Measurements from ENCODE around the gene GAB2. TPM values are rescaled to one million over a fixed set of nuclear protein-coding genes. Genes with fewer than 3 reads are reported as not detected.

GAB2 gene
- total RNA-seq, 2 experiments from 2014 or later, result 1.4 to 1.8 TPM

- peaks cover 26% of the 10 kb centered on the region for H3K4me1 Mint-ChIP-seq (ENCODE audit: low read depth)
- TF ChIP-seq, protein P1, sequence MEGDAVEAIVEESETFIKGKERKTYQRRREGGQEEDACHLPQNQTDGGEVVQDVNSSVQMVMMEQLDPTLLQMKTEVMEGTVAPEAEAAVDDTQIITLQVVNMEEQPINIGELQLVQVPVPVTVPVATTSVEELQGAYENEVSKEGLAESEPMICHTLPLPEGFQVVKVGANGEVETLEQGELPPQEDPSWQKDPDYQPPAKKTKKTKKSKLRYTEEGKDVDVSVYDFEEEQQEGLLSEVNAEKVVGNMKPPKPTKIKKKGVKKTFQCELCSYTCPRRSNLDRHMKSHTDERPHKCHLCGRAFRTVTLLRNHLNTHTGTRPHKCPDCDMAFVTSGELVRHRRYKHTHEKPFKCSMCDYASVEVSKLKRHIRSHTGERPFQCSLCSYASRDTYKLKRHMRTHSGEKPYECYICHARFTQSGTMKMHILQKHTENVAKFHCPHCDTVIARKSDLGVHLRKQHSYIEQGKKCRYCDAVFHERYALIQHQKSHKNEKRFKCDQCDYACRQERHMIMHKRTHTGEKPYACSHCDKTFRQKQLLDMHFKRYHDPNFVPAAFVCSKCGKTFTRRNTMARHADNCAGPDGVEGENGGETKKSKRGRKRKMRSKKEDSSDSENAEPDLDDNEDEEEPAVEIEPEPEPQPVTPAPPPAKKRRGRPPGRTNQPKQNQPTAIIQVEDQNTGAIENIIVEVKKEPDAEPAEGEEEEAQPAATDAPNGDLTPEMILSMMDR (IDR thresholded peaks at IDR 0.05), result no peak
- no peaks in the 10 kb centered on the region for H3K9me3 Mint-ChIP-seq
- intact Hi-C loops (cut with micrococcal nuclease), result loop anchor here (10.0 kb wide), 1 partner anchor 195 kb away; no protein-coding TSS in a partner anchor
- CTCF ChIA-PET, result interaction anchor here (0.7 to 7.1 kb wide), 9 partner anchors 10 to 340 kb away, joined by 3 to 94 read pairs (median 6); partner anchors contain the start of genes ALG8, NARS2 and NDUFC2
- H3K4me3 Mint-ChIP-seq, result no peak overlapping the region
- POLR2A ChIA-PET, result interaction anchor here (0.9 kb wide), 1 partner anchor 162 kb away, joined by 4 read pairs; no protein-coding TSS in a partner anchor
- ATAC-seq, result no peak
- no peak for DNase-seq
- no peaks in the 10 kb centered on the region for H3K36me3 Mint-ChIP-seq (ENCODE audit: low read depth)
- no peak overlapping the region for H3K27ac Mint-ChIP-seq
- H3K27me3 Mint-ChIP-seq, result peaks cover 31% of the 10 kb centered on the region
These were observed 1.7 kb upstream of the GAB2 start for GRCh38 chr11:78419327-78419726.

GRCh38 chr11:78418584-78419211 is 1.1 kb upstream of the GAB2 start:
- DNase-seq, result no peak
- intact Hi-C loops (cut with micrococcal nuclease), result loop anchor here (10.0 kb wide), 1 partner anchor 194 kb away; no protein-coding TSS in a partner anchor

DNA sequence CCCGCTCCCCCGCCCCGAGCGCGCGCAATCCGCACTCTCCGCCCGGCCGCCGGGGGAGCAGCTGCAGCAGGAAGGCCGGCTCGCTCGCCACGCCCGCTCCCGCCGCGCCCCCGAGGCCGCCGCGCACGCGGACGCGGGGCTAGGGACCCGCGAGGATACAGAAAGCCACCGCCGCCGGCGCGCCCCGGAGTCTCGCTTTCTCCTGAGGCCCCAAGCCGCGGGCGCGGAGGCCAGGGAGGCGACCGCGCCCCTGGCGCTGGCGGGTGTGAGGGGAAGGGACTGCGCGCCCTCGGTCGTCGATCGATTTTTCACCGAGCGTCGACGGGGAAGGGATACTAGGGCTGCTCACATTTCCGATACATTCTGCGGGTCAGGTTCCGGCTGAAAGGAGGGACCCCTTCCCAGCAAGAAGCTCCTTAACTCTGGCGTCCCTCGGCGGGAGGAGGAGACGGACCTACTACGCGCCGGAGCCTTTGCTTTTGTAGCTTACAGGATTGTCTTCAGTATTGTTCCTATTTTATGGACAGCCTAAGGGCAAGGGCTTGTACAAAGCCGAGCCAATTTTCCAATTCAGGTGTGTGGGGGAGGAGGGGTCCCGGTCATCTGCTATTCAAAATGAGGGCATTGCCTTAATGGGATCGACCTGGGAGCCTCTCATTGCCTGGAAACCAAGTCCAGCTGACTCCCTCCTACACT is 416 bp upstream of the GAB2 start:
- ChIA-PET POLR2A (interaction anchor here (0.6 to 2.5 kb wide), 7 partner anchors 33 to 400 kb away, joined by 3 to 8 read pairs (median 3); partner anchors contain the start of gene USP35), CTCF (interaction anchor here (0.6 to 7.1 kb wide), 12 partner anchors 11 to 338 kb away, joined by 3 to 94 read pairs (median 4); partner anchors contain the start of genes ALG8 and NDUFC2)
- intact Hi-C loops (cut with micrococcal nuclease), result loop anchor here (2.0 to 10.0 kb wide), 2 partner anchors 147 to 193 kb away; no protein-coding TSS in a partner anchor
- peak overlapping the region; percentile 75 for H3K4me3 Mint-ChIP-seq
- H3K27me3 Mint-ChIP-seq, result peaks cover 31% of the 10 kb centered on the region
- peak; percentile 74 for ATAC-seq
- no peaks in the 10 kb centered on the region for H3K36me3 Mint-ChIP-seq (ENCODE audit: low read depth)
- no peaks in the 10 kb centered on the region for H3K9me3 Mint-ChIP-seq
- DNase-seq, result peak; percentile 76
- TF ChIP-seq, protein P1 (IDR thresholded peaks at IDR 0.05), result peak; percentile 24
- H3K27ac Mint-ChIP-seq, result peak overlapping the region; percentile 40
- H3K4me1 Mint-ChIP-seq (ENCODE audit: low read depth), result peaks cover 26% of the 10 kb centered on the region

More at GRCh38 chr11:78418584-78419211, 1.1 kb upstream of the GAB2 start:
- no peak overlapping the region for H3K27ac Mint-ChIP-seq
- ChIA-PET POLR2A (interaction anchor here (0.6 to 2.5 kb wide), 5 partner anchors 146 to 399 kb away, joined by 3 to 8 read pairs (median 4); no protein-coding TSS in a partner anchor), CTCF (interaction anchor here (0.8 to 7.1 kb wide), 9 partner anchors 11 to 339 kb away, joined by 3 to 94 read pairs (median 6); partner anchors contain the start of genes ALG8, NARS2 and NDUFC2)
- H3K36me3 Mint-ChIP-seq (ENCODE audit: low read depth), result no peaks in the 10 kb centered on the region
- H3K27me3 Mint-ChIP-seq, result peaks cover 31% of the 10 kb centered on the region
- no peak for ATAC-seq
- peaks cover 26% of the 10 kb centered on the region for H3K4me1 Mint-ChIP-seq (ENCODE audit: low read depth)
- no peaks in the 10 kb centered on the region for H3K9me3 Mint-ChIP-seq
- H3K4me3 Mint-ChIP-seq, result peak overlapping the region; percentile 75
- TF ChIP-seq, protein P1 (IDR thresholded peaks at IDR 0.05), result no peak

DNA sequence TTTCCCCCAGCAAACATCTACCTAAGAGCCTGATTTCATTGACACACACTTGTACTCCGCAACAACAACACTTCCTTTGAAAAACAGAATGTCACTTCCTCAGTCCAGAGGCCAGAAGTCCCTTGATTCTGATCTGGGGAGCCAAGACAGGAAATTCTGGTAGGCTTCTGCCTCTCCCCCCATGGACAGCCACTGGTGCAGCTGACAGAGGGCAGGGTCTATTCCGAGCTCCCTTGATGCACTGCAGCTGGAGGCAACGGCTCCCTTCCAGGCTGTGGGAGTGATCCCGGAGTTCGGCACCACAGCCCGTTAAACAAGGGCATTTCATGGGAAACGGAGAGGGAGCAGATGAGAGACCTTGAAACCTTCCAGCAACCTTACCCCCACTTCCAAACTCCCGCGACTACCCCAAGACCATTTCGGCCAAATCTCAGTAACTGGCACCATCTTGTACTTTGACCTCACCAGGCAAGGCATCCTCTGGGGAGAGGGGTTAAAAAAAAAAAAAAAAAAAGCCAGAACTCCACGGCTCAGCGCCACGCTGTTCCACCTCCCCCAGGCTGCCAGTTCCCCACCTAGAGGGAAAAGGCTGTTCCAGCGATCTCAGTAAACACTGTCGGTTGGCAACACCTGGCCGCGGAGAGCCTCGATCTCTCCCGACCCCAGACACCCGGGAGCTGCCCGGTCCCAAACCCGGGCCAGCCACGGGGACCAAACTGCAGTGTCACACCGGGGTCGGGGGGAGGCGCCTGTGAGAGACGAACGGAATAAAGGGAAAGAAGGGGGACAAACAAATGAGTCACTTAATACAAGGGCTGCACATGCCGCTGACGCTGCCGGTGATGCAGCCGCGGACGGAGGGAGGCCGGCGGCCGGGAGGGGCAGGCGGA is 1.1 kb downstream of the GAB2 start:
- Mint-ChIP-seq H3K27ac (peak overlapping the region; percentile 37), H3K27me3 (peaks cover 29% of the 10 kb centered on the region), H3K4me3 (peak overlapping the region; percentile 71), H3K36me3 (ENCODE audit: low read depth) (no peaks in the 10 kb centered on the region), H3K4me1 (ENCODE audit: low read depth) (peaks cover 26% of the 10 kb centered on the region), H3K9me3 (no peaks in the 10 kb centered on the region)
- ATAC-seq, result peak; percentile 76
- intact Hi-C loops (cut with micrococcal nuclease), result loop anchor here (2.0 to 10.0 kb wide), 2 partner anchors 148 to 192 kb away; no protein-coding TSS in a partner anchor
- ChIA-PET CTCF (interaction anchor here (1.0 to 7.1 kb wide), 12 partner anchors 10 to 371 kb away, joined by 3 to 94 read pairs (median 4); partner anchors contain the start of genes ALG8 and USP35), POLR2A (interaction anchor here (1.0 to 2.5 kb wide), 3 partner anchors 32 to 148 kb away, joined by 3 to 8 read pairs (median 3); no protein-coding TSS in a partner anchor)
- peak; percentile 86 for DNase-seq
- TF ChIP-seq, protein P1 (IDR thresholded peaks at IDR 0.05), result peak; percentile 69

All from activated CD8-positive, alpha-beta T cell treated with anti-CD3 and anti-CD28 coated beads for 36 hours (primary cell).